ENCODE results near the gene GRIPAP1.

Gene GRIPAP1

DNA sequence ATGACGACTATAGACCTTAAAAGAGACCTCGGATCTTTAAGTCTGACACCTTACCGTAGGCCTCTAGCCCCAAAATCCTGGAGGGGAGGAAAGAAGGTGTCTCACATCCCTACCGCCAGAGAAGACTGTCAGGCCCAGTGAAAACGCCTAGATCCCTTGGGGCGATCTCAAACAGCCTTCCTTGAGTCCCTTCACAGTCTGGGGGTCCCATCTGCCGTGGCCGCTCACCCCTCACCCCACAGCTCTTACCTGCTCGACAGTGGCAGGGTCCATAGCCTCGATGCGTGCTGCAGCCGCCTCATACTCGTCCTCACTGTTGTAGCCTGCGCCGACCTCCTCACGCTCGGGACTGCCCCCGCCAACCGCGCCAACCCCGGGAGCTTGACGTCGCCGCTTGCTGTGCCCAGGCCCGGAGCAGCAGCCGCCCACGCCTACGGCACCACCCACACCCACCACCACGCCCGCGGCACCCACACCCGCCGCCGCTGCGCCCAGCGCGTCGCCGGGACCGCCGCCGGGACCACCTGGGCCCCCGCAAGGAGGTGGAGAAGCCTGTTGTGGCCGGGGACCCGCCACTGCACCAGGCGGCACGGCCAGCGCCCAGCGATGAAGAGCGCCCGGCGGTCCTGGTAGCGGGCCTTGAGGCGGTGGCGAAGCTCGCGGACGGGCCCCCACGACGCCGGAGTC lies 45.2 kb downstream of the GRIPAP1 start:
- no peaks in the 10 kb centered on the region for H3K36me3 Mint-ChIP-seq
- peak overlapping the region; percentile 86 for H3K27ac Mint-ChIP-seq
- peak overlapping the region; percentile 84 for H3K4me3 Mint-ChIP-seq
- peaks cover 47% of the 10 kb centered on the region for H3K4me1 Mint-ChIP-seq
- H3K27me3 Mint-ChIP-seq: no peaks in the 10 kb centered on the region
- no peaks in the 10 kb centered on the region for H3K9me3 Mint-ChIP-seq

DNA sequence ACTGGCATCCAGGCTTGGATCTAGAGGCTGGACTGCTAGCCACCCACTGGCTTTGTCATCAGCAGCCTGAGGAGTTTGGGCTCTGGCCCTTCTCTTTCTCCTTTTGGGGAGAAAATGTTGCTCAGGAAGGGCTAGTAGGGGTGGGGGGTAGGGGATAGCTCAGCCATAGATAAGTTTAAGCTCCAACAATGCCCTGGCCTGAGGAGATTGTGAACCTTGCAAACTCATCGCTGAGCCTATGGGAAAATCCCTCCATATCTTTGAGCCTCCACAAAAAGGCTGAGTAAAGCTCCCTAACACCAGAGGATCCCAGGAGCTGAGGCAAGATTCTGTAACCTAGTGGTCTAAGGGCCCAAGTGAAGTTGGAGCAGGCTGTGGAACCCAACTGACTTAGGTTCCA lies 53.5 kb downstream of the GRIPAP1 start:
- no peak overlapping the region for H3K27ac Mint-ChIP-seq
- peaks cover 47% of the 10 kb centered on the region for H3K4me1 Mint-ChIP-seq
- no peaks in the 10 kb centered on the region for H3K9me3 Mint-ChIP-seq
- no peaks in the 10 kb centered on the region for H3K36me3 Mint-ChIP-seq
- H3K4me3 Mint-ChIP-seq: no peak overlapping the region
- no peaks in the 10 kb centered on the region for H3K27me3 Mint-ChIP-seq

DNA sequence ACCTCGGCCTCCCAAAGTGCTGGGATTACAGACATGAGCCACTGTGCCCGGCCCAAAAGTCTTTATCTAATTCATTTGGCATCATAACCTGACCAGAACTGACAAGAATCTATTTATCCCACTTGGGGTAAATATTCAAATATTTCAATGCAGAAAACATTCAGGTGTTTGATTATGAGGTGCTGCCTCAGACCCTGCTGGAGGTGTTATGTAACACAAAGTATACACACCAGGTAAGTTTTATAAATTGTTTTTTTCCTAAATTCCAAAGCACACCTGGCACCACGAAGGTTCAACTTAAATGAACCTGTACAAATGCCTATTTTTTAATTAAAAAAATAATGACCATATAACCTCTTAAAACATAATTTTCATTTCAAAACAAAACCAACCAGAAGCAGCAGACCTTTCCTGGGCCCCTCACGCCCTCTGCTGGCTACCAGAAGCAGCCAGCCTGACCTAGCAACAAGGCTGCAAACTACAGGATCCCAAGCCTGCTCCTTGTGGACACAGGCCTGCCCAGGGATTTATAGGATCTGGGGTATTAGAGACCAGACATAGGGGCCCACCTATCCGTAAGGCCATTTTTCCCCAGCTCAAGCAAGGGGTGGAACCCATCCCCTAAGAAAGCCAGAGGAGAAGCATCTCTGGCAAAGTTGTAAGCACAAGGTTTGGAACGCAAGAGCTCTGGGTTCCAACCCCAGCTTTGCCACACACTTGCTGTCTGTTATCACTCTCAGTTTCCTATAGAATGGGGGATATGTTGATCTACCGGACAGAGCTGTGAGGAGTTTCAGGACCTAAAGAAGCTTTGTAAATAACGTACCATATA lies 56.3 kb downstream of the GRIPAP1 start:
- Mint-ChIP-seq H3K27me3 (no peaks in the 10 kb centered on the region), H3K9me3 (no peaks in the 10 kb centered on the region), H3K4me3 (peak overlapping the region; percentile 63), H3K36me3 (peaks cover 5% of the 10 kb centered on the region), H3K4me1 (peaks cover 53% of the 10 kb centered on the region), H3K27ac (peak overlapping the region; percentile 70)

DNA sequence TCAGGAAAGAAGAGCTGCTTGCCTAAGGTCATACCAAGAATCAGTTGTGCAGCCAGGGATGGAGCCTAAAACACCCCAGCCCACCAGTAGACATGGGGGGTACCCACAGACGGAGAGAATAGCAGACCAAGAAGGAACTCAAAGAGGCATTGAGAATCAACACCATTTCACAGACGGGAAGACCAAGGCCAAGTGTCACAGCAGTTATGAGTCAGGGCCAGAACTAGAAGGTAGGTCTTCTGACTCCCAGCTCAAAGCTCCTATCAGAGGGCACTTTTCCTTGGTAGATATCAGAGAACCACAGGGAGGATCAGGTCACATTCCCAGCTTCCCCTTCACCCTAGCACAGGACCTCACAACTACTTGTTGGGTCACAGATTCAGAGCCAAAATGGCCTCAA lies 59.2 kb downstream of the GRIPAP1 start:
- Mint-ChIP-seq H3K9me3 (no peaks in the 10 kb centered on the region), H3K27me3 (no peaks in the 10 kb centered on the region), H3K27ac (peak overlapping the region; percentile 96), H3K4me1 (peaks cover 75% of the 10 kb centered on the region), H3K4me3 (peak overlapping the region; percentile 59), H3K36me3 (peaks cover 5% of the 10 kb centered on the region)

DNA sequence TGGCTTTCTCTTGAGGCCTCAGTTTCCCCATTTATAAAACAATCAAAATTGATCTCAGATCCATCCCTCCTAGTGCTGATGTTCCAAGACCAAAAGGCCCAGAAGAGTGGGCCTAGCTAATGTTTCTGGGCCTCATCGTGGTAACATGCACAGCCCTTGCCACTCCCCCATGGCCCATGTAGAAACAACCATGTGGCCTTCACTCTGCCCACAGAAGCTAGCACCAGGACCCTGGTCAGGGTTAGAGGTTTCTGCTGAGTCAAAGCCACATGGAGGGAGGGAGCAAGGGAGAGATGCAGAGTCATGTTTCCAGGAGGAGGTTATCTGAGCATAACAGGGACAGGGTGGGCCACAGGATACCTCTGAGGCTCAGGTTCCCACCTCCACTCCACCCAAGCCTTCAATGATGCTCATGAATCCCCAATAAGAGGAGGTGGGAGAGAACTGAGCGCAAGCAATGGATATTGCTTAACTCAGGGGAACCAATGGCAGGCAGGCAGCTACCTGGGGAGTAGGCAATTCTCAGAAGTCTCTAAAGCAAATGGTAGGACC lies 61.6 kb downstream of the GRIPAP1 start:
- no peaks in the 10 kb centered on the region for H3K9me3 Mint-ChIP-seq
- H3K36me3 Mint-ChIP-seq: peaks cover 8% of the 10 kb centered on the region
- H3K4me3 Mint-ChIP-seq: peak overlapping the region; percentile 23
- H3K4me1 Mint-ChIP-seq: peaks cover 83% of the 10 kb centered on the region
- H3K27me3 Mint-ChIP-seq: no peaks in the 10 kb centered on the region
- H3K27ac Mint-ChIP-seq: peak overlapping the region; percentile 92

DNA sequence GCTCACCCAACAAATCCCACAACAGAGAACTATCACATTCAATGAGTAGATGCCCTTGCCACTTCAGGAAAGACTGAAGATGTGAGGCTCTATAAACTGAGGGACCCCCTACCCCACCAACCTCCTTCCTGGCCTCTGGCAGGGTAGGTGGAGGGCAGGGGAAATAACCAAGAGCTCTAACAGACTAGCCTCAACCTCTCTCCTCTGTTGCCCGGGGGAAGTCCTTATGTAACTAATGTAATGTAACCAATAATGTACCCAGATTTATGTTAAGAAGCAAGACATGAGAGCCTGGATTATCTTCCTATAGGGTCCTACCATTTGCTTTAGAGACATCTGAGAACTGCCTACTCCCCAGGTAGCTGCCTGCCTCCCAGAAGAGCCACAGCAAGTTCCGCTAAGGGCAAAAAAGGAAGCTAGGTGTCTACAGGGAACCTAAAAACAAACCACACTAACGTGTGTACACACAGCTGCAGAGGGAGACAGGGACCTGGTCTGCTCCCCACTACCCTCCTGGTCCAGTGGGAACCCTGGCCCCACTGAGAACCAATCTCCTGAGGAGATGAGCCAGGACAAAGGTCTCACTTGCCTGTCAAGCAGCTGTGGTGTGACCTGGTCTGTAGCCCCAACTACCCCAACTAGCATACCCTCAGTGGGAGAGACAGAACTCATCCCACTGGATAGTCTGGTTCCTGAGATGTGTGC lies 62.4 kb downstream of the GRIPAP1 start:
- H3K4me1 Mint-ChIP-seq: peaks cover 89% of the 10 kb centered on the region
- H3K27me3 Mint-ChIP-seq: no peaks in the 10 kb centered on the region
- H3K36me3 Mint-ChIP-seq: peaks cover 11% of the 10 kb centered on the region
- H3K9me3 Mint-ChIP-seq: no peaks in the 10 kb centered on the region
- H3K27ac Mint-ChIP-seq: peak overlapping the region; percentile 99
- H3K4me3 Mint-ChIP-seq: peak overlapping the region; percentile 87

DNA sequence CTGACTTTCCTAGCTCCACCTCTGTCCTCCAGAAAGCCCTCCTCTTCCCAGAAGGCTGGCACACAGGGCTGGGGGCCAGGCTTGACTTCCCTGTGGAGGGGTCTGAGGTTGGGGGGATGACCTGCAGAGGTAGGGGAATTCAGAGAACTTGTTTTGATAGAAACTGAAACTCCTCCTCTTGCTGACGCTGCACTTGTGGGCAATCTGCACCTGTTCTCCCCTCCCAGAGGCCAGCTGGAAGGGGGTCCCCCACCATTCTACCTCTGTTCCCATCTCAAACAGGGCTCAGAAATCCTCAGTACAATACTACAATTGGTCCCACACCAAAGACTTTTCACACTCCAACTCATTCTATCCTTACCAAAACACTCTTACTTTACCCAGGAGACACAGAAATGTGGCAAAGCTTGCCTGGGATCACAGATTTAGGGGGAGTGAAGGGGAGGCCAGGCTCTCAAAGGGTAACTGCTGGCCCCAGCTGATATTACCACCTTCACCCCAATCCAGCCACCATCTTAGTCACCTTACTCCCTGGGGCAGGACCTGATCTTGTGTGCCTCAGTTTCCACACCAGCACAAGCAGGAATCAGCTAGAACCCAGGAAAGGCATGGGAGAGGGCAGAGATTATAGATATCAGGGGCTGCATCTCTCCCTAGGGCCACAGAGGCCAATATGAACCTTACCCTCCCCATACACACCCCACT lies 63.2 kb downstream of the GRIPAP1 start:
- peak overlapping the region; percentile 87 for H3K4me3 Mint-ChIP-seq
- peaks cover 14% of the 10 kb centered on the region for H3K36me3 Mint-ChIP-seq
- peaks cover 90% of the 10 kb centered on the region for H3K4me1 Mint-ChIP-seq
- no peaks in the 10 kb centered on the region for H3K27me3 Mint-ChIP-seq
- no peaks in the 10 kb centered on the region for H3K9me3 Mint-ChIP-seq
- peak overlapping the region; percentile 99 for H3K27ac Mint-ChIP-seq

DNA sequence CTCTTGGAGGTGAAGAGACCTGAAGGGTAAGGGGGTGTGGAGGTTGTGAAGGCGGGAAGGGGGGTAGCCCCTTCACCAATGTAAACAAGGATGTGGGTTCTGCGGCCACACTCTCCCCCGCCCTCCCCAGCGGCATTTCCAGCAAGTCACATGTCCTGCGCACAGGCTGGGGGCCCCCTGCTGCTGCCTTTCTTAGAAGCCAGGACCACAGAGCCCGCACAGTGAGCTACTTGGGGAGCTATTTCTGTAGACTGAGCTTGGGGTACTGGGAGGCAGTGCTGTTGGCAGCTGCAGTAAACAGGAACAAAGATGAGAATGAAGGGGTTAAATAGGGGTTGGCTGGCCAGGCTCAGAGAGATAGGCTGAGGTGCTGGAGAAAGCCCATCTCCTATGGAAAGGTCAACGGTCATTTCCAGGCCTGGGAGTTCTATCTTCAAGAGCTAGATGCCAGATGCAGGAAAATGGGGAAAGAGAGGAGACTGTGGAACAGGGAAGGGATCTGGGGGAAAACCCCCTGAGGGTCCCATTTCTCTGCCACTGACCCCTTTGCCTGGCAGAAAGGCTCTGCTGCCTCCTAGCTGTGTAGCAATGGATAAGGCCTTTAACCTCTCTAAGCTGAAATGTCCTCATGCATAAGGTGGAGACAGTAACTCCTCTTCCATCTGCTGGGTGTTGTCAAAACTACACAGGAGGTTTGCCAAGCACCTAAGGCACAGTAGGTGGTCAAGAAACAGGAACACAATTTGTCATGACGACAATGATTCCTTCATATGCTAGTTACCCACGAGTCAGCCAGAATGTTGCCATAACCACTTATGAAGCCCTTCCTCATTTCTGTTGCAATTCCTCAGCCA lies 64.8 kb downstream of the GRIPAP1 start:
- Mint-ChIP-seq H3K4me1 (peaks cover 83% of the 10 kb centered on the region), H3K36me3 (peaks cover 15% of the 10 kb centered on the region), H3K4me3 (peak overlapping the region; percentile 87), H3K9me3 (no peaks in the 10 kb centered on the region), H3K27me3 (no peaks in the 10 kb centered on the region), H3K27ac (peak overlapping the region; percentile 99)

DNA sequence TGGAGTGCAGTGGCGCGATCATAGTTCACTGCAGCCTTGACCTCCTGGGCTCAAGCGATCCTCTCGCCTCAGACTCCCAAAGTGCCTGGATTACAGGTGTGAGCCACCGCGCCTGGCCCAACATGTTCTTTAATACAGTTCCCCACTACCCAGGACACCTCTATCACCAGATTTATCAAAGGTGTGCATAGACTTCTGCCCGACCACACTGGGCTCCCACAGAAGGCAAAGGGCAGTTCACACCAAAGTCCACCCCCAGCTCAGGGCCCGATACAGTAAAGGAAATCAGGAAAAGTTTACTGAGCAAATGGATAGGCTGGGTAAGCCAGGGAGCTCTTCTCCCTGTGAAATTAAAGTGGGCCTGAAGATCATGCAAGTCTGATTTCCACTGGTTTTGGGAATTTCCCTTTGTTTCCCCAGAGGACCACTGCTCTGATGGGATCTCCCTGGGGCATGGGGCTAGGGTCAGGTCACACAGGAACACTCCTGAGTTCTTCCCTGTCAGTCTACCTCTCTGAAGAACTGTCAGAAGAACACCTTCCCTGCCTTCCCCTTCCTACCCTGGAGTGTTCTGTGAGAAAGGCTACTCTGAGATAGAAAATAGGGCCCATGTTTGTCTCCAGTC lies 65.5 kb downstream of the GRIPAP1 start:
- peak overlapping the region; percentile 99 for H3K27ac Mint-ChIP-seq
- no peaks in the 10 kb centered on the region for H3K9me3 Mint-ChIP-seq
- H3K4me1 Mint-ChIP-seq: peaks cover 75% of the 10 kb centered on the region
- H3K4me3 Mint-ChIP-seq: peak overlapping the region; percentile 87
- H3K27me3 Mint-ChIP-seq: no peaks in the 10 kb centered on the region
- peaks cover 13% of the 10 kb centered on the region for H3K36me3 Mint-ChIP-seq

DNA sequence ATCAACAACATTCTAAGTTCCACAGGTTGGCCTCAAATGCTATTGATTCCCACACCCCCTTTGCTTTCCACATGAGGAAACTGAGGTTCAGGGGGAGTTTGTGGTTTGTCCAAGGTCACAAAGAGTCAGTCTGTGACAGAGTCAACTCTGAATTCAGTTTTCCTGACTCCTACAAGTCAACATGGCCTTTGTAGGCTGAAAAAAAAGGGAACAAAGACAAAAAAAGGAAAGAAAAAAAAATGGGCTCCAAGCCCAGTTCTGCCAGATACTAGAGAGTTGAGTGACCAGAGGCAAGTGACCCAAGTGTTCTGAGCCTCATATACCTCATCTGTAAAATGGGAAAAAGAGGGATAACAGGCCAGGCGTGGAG lies 66.8 kb downstream of the GRIPAP1 start:
- H3K36me3 Mint-ChIP-seq: peaks cover 12% of the 10 kb centered on the region
- H3K9me3 Mint-ChIP-seq: no peaks in the 10 kb centered on the region
- peak overlapping the region; percentile 65 for H3K4me3 Mint-ChIP-seq
- H3K27me3 Mint-ChIP-seq: no peaks in the 10 kb centered on the region
- peaks cover 68% of the 10 kb centered on the region for H3K4me1 Mint-ChIP-seq
- H3K27ac Mint-ChIP-seq: peak overlapping the region; percentile 95

DNA sequence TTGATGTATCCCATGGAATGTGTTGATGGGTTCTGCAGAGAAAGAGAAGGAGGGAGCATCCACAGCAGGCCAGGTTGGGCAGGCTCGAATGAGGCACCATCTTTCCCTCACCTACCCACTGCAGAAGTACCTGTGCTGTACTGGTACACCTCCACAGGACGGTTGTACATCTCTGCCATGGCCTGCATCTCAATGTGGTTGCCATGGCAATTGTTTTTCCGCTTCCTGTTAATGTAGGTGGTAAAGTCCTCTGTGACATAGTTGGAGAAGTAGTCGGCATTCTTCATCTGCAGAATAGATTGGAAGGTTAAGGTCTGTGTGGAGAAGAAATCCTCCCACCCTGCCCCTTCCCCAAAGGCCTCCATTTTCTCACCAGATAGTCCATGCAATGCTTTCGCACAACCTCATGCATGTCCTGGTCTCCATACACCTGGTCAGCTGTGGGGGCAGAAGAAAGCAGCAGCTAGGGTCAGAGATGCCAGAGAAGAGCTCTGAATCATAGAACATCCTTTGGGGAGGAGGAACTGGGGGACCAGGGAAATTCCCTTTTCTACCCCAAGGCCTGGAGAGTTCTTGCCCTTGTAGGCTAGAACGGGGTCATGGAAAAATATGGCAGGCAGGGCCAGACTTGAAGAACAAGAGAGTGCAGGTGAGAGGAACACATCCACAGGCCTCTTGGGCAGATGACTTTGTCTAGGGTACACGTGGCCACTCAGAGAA lies 67.3 kb downstream of the GRIPAP1 start:
- no peaks in the 10 kb centered on the region for H3K9me3 Mint-ChIP-seq
- peaks cover 66% of the 10 kb centered on the region for H3K4me1 Mint-ChIP-seq
- peaks cover 15% of the 10 kb centered on the region for H3K36me3 Mint-ChIP-seq
- no peaks in the 10 kb centered on the region for H3K27me3 Mint-ChIP-seq
- peak overlapping the region; percentile 95 for H3K27ac Mint-ChIP-seq
- peak overlapping the region; percentile 65 for H3K4me3 Mint-ChIP-seq

DNA sequence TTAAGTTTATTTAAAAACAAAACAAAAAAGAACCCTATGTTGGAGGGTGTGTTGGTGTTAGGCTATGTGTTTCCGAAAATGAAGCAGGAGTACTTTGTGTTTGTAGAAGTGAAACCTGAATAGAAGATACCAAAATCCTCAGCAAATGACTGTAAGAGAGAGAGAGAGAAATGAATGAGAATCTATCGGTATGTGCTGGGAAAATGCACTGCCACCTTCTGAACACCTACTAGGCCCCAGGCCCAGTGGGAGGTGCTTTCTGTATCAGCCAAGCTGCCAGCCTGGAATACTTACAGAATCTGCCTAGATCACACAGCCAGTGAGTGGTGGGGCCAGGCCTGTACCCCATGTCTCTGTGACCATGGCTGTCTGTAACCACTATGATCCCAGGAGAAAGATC lies 68.3 kb downstream of the GRIPAP1 start:
- no peaks in the 10 kb centered on the region for H3K9me3 Mint-ChIP-seq
- peak overlapping the region; percentile 94 for H3K27ac Mint-ChIP-seq
- H3K4me3 Mint-ChIP-seq: peak overlapping the region; percentile 59
- no peaks in the 10 kb centered on the region for H3K27me3 Mint-ChIP-seq
- peaks cover 57% of the 10 kb centered on the region for H3K4me1 Mint-ChIP-seq
- peaks cover 15% of the 10 kb centered on the region for H3K36me3 Mint-ChIP-seq

DNA sequence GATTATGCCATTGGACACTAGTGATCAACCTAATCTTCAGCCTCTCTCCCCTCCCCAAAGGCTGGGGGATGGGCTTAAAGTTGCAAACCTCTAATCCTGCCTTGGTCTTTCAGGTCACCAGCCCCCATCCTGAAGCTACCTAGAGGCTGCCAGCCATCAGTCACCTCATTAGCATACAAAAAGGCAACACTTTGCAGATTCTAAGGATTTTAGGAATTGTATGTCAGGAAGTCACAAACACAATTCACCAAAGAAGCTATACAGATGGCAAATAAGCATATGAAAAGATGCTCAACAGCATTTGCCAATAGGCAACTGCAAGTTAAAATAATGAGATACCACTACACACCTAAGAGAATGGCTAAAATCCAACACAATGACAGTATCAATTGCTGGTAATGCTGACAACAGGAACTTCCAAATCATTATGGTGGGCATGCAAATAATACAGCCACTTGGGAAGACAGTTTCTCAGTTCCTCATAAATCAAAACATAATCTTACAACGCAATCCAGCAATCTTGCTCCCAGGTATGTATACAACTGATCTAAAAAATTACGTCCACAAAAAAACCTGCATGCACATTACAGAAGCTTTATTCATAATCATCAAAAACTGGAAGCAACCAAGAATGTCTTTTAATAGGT lies 74.2 kb downstream of the GRIPAP1 start:
- H3K27ac Mint-ChIP-seq: no peak overlapping the region
- H3K4me3 Mint-ChIP-seq: no peak overlapping the region
- H3K27me3 Mint-ChIP-seq: no peaks in the 10 kb centered on the region
- no peaks in the 10 kb centered on the region for H3K9me3 Mint-ChIP-seq
- H3K4me1 Mint-ChIP-seq: peaks cover 43% of the 10 kb centered on the region
- H3K36me3 Mint-ChIP-seq: peaks cover 6% of the 10 kb centered on the region
